HG03575 (cell line): ENCODE data around the gene NAA80.
"Not testable (repeated sequence)": the region's sequence is repeated elsewhere in the genome, so short reads cannot be mapped to it uniquely, and the experiment has no call there.

ENCODE experiments used
- ATAC-seq: cut with Tn5 transposase; IDR thresholded peaks from one replicate; pipeline ENCODE4 v1.9.1; 2021; ENCODE audit not compliant: unreplicated experiment, insufficient number of reproducible peaks, low FRiP score; ENCODE audit errors: extremely low read depth

The NAA80 gene

DNA sequence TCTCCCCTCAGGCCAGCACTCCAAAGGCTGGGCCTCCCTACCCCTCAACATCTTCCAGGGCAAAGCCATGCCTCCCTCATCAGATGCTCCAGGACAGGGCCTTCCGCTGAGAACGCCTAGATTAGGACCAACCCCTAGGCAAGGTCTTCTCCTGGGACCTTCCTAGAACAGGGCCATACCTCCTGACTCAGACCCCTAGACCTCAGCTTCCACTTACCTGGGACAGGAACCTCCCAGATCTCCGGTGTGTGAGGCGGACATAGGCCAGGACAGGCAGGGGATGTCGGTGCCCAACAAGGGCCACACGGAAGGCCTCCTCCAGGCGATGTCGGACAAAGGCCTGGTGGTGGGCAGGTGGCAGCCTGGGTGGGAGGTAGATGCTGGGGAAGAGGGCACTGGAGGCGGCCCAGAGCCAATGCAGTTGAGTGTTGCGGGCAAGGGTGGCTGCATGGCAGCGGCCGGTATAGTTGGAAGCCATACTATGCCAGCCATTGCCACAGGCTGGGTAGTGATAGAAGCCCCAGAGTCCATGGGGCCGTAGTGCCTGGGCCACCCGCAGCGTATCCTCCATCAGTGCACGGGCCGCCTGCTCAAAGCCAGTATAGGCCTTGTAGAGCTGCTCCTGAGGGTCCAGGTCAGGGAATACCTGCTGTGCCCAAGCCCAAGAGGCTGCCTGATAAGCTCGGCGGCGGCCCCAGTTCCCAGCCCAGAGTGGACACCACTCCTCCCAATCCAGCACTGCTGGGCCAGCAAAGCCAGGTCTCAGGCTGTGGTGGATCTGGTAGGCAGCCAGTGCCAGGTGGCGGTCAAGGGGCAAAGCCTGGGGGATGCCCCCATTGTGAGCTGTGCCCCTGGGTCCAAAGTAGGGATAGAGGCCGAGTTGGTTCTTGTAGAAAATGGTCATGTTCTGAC lies 4.5 kb downstream of the NAA80 start:
- ATAC-seq: no peak

DNA sequence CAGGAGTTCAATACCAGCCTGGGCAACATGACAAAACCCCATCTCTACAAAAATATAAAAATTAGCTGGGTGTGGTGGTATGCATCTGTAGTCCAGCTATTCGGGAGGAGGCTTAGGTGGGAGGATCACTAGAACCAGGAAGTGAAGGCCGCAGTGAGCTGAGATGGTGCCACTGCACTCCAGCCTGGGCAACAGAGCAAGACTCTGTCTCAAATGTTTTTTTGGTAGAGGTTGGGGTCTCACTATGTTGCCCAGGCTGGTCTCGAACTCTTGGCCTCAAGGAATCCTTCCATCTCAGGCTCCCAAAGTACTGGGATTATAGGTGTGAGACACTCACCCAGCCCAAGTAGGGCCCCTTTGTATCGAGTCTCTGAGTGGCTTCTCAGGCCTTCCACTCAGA lies 5.1 kb downstream of the NAA80 start:
- ATAC-seq: no peak

DNA sequence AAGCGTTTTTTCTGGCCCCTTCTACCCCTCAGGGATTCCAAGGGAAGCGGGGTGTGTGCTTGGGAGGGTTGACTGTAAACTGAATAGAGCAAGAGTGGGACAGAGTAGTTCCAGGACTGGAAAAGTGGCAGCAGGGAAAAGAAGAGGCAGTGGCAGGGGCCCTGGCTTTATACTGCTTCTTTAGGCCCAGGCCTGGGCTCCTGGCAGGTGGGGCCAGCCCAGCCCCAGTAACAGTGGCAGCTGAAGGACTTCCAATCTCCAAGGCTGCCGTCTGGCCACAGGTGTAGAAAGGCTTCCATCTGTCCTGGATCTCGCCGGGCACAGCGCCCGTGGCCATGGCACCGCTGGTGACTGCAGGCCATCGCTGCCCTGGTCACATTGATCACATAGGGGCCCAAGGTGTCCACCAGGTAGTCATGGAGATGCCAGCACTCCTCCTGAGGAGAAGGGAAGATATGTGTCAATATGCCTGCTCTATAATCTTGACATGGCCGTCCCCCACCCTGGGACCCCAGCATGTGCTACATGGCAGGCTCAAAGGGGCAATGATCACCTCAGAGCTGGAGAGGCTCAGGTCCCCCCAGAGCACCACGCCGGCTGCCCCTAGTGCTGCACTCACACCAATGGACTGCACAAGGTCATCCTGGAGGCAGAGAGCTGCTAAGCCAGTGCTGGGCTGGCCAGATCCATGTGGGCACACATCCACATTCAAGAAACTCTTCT lies 6.0 kb downstream of the NAA80 start:
- no peak for ATAC-seq

DNA sequence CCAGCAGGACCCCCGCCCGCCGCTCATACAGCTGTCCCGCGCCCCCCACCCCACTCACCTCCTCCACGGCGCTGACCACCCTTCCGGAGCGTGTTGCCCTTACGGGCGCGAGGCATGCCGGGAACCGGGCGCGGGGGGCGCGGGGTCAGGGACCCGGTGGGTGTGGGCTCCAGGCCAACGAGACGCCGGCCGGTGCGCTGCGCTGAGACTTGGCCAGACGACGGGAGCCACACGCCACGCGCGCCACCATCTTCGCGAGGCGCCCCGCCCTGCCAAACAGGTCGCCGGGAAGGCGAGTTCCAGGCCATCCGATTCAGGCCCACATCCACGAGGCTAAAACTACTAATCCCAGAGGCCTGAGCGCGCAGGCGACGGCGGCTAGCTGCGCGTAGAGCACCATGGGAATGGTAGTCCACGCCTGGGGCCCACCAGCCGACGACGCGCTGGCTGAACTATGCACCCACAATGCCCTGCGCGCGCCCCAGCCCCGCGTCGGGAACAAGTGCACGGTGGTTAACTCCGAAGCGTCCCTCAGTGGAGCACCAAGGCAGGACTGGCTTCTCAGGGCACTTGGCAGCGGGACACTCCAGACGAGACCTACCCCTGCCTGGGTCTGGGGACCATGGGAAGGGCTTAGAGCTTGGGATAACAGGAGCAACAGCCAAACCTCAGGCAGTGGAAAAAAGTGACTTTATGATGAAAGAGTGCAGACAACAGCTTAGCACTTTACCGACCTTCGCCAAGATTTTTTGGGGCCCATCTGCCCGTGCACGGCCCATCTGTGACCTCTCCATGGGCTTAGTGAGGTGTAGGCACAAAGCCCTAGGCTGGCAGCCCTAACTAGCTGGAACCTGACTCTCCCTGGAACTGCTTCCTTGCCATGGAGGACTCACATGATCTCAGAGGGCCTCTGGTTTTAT lies 6.8 kb downstream of the NAA80 start, which contains the start of gene IFRD2:
IFRD2 (minus strand) TSS at position 271 of the 920 bp plus-strand sequence; CDS start at position 116, 155 bp downstream.
- peak; percentile 58 for ATAC-seq

DNA sequence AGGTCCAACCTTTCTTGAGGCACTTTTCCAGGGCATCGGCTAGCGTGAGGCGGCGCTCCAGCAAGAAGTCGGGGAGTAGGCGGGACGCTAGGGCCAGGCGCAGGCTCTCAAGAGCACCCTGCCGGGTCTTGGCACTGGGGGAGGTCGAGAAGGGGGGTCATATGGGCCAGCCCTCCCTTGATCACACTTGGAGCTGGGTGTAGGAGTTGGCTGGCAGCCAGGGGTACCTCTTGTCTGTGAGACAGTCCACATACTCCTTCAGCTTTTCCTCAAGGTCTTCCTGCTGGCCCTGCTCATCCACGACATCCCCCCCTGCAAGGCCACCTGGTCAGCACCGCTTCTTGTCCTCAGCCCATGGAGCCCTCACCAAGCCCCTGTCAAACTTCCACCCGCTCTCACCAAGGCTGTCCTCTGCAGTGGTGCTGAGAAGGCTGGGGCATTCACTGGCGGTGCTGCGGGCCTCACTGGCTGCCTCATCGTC lies 9.0 kb downstream of the NAA80 start:
- no peak for ATAC-seq

DNA sequence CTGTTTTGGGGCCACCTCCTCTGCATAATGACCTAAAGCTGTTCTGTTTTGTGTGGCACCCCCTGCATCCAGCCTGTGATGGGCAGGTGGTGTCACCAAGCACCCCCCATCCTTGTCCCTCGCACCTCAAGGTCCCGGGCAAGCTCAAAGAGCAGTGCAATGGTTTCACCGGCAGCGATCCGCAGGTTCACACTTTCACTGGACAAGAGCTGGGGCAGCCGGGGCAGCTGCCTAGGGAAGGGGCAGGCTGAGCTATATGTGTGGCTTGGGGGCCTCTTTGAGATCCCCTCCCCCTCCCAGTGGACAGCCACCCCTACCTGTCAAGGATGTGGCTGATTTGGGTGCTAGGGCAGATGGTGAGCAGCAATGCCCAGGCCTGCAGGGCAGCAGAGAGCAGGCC lies 10.1 kb downstream of the NAA80 start:
- ATAC-seq: no peak

DNA sequence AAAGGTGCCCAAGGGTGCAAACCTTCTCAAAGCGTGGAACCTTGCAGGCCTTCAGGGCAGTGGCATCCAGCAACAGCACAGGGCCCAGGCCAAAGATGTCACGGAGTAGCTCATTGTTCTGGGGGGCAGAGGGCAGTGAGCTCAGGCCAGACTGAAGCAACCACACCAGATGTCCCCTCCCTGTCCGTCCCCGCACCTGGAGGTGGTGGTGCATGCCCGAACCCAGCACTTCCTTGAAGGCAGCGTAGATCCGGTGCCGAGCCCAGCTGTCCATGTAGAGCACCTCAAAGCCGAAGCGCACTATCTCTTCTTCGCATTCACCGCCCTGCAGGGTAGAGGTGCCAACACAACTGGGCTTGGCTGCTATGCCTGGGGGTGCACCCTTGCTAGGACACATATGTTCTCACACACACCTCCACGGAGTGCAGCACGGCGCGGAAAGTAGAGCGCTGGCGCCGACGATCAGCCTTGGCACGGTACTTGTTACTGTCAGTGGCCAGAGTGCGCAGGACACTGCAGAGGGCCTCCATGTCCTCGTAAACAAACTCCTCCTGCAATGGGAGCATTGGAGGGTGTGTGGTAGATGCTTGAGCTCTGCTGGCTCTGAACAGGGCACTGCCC lies 10.7 kb downstream of the NAA80 start:
- ATAC-seq: no peak

DNA sequence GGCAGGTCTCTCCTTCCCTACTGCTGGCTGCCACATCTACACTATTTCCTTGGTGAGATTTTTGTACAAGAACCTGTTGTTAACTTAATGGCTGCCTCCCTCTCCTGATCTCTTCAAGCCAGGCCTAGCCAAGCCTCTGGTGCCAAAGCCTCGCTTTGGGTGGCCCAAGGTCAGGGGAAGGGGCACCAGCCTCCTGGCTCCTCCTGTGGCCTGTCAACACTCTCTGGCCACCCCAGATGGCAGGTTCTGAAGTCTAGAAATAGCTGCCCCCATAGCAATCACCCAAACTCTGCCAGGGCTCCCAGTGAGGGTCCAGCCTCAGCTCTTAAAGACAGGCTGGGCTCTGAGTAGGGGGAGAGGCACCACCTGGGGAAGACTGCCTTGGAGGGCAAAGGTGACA lies 11.9 kb downstream of the NAA80 start:
- ATAC-seq: no peak

DNA sequence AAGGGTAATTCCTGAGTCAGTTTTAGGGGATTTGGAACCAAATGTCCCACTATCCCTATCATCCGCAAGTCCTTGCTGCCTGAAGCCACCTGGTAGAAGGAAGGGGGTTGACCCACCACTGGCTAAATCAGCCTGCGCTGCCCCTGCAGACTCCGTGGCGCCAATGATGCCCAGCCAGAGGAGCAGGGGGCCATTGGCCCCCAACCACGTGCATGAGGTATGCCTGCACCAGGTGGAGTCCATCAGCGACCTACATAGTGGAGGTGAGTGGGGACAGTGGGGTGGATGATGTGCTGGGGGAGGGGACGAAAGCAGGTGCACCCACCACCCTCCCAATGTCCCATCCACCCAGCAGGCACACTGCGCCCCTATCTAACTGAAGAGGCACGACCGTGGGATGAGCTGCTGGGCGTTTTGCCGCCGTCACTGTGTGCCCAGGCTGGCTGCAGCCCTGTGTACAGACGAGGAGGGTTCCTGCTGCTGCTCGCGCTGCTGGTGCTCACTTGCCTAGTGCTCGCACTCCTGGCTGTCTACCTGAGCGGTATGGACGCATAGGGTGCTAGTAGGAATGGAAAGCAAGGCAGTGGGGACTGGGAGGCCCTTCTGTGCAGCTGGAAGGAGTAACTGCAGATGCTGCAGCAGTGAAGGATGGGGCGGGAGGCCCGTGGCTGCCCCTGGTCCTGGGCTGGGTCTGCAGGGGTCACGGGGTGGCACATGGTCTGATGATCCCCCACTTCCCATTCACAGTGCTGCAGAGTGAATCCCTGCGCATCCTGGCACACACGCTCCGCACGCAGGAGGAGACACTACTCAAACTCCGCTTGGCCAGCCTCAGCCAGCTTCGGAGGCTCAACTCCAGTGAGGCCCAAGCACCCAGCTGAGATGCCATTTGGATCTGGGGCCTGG lies 12.6 kb downstream of the NAA80 start:
- no peak for ATAC-seq

DNA sequence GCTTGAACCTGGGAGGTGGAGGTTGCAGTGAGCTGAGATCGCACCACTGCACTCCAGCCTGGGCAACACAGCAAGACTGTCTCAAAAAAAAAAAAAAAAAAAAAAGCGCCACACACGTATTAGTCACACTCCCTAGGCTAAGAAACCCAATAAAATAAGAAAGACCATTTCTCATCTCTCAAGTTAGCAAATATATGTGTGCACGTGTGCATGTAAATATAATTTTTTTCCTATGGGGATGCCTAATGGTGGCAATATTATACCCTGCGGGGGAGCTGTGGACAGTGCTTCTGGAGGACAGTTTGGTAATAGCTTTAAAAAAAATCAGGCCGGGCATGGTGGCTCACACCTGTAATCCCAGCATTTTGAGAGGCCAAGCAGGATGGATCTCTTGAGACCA lies 15.1 kb downstream of the NAA80 start:
- ATAC-seq: not testable (repeated sequence)

DNA sequence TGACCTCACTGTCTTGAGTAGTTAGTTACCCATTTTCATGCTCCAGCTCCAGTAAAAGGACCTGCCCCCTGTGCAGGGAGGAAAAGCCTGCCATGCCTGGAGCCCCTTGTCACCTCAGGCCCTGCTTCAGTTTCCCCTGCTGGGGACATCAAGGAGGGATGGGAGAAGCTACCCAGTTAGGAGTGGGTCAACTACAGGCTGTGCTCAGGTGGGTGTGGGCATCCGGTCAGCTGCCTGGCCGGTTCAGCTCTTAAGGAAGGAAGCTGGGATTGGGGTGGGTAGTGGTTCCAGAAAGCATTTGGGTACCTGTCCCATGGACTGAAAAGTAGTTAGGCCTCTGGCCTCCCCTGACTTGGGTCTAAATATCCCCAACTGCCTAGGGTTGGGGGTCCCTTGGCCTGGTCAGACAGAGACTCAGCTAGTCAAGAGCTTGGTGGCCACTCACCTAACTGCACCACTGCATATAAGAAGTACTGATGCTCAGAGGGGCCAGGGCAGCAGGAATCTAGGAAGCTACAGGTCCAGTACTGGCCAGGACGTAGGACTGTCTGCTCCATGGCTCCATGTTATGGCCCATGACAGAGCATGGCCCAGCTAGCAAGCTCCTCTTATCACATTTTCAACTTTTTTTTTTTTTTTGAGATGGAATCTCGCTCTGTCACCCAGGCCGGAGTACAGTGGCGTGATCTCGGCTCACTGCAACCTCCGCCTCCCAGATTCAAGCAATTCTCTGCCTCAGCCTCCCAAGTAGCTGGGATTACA lies 19.8 kb downstream of the NAA80 start:
- no peak for ATAC-seq

DNA sequence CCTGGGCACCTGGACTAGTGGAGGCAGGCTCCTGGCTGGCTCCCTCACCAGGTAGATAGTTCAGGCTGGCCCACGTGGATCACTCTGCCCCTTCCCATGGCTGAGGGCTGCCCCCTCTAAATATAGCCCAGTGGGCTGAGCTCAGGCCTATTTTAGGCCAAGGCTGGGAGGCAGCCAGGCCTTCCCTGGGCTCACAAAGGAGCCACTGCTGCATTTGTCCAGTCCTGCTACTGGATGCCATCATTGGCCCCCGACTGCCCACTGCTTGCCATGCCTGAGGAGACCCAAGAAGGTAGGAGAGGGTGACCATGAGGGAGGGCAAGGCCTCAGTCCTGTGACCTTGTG lies 20.4 kb downstream of the NAA80 start, which contains the start of gene LSMEM2:
LSMEM2 (plus strand) TSS at position 208 of the 345 bp plus-strand sequence; CDS start at position 235, 27 bp downstream.
- no peak for ATAC-seq

DNA sequence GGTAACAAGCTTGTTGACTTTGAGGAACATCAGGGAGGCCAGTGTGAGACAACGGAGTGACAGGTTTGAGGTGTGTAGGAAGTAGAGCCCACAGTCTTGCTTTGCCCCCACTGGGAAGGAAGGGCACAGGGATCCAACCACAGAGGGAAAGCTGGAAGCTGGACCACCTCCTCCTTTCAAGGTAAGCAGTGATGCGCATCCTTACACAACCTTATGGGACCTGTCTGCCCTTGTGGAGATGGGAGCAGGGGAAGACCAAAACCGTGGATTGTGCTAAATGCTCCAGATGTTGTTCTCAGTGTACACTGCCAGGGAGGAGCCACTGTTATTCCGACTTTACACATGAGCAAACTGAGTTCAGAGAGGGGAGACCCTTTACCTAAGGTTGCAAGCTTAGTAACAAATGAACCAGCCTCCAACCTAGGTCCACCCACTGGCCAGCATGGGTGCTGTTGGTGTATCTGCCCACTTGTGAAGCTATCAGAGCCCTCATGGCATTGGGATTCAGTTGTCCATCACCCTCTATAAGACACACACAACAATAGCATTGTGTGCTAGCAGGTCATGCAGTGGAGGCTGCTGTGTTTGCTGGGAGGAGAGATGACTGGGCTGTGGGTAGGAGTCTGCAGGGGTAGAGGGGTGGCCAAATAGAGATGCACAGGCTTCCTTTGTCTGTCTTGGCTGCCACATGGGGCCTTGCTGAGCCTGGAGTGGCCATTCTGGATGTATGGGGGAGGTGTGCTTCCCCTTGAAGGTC lies 20.9 kb downstream of the NAA80 start:
- ATAC-seq: no peak

DNA sequence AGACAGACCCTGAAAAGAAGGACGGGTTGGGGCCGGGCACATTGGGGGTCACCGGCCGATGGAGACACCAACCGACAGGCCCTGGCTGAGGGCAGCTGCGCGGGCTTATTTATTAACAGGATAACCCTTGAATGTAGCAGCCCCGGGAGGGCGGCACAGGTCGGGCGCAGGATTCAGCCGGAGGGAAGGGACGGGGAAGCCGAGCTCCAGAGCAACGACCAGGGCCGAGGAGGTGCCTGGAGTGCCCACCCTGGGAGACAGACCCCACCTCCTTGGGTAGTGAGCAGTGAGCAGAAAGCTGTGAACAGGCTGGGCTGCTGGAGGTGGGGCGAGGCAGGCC lies 22.5 kb downstream of the NAA80 start:
- ATAC-seq: no peak

DNA sequence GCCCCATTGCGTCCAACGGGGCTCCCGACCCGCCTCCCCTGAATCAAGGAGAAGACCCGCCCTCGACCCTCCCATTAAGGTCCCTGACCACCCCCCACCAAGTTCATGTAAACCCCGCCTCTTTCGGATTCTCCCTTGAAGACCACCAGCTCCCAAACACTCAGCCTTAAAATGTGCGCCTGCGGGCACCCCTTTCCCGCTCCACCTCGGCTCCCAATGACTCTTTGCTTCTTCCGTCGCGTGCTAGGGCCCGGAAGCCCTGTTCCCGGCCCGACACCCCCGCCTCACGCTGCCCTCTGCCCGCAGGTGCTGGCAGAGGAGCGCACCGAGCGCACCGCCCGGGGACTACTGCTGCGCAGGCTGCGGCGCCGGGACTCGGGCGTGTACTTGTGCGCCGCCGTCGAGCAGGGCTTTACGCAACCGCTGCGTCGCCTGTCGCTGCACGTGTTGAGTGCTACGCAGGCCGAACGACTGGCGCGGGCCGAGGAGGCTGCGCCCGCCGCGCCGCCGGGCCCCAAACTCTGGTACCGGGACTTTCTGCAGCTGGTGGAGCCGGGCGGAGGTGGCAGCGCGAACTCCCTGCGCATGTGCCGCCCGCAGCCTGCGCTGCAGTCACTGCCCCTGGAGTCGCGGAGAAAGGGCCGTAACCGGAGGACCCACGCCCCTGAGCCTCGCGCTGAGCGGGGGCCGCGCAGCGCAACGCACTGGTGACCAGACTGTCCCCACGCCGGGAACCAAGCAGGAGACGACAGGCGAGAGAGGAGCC lies 23.0 kb downstream of the NAA80 start:
- ATAC-seq: no peak
